A549 (cell line): ENCODE measurements around the gene STAM.

Experiments used
- CEBPB ChIP-seq, 2 experiments: fragments of >200 bp in 1 of 2; sonication (Bioruptor Twin) in 1 of 2; formaldehyde crosslinking in 1 of 2; IDR thresholded peaks; 2 replicates each; pipeline ENCODE4 v1.6.1; 2012 to 2016
- CTCF ChIP-seq: fragments of >200 bp; sonication (Bioruptor Twin); formaldehyde crosslinking; IDR thresholded peaks from 3 replicates; pipeline ENCODE4 v1.5.1; 2016
- ELK1 ChIP-seq: fragments of 150-350 bp; IDR thresholded peaks from 2 replicates; pipeline ENCODE4 v1.6.1; 2014; ENCODE audit warnings: low read depth, mild to moderate bottlenecking, low read length
- EP300 ChIP-seq, 2 experiments: fragments of >200 bp; sonication (Bioruptor Twin); formaldehyde crosslinking; IDR thresholded peaks; 2 replicates in 1 of 2; 3 replicates in 1 of 2; pipeline ENCODE4 v1.6.1; 2016 to 2017
- HOXB13 ChIP-seq: fragments of 250-450 bp; sonication (Bioruptor Pico); IDR thresholded peaks from 2 replicates; pipeline ENCODE4 v1.5.0; 2020; ENCODE audit warnings: low read depth, mild to moderate bottlenecking, moderate library complexity
- MAZ ChIP-seq: fragments of 150-350 bp; IDR thresholded peaks from 2 replicates; pipeline ENCODE4 v1.6.1; 2014; ENCODE audit warnings: antibody characterized with exemption, low read depth, low read length, borderline replicate concordance
- POLR2A ChIP-seq: IDR thresholded peaks from 2 replicates; pipeline ENCODE4 v1.6.1; 2012; ENCODE audit warnings: mild to moderate bottlenecking, low read length
- TP53 ChIP-seq: fragments of 250-450 bp; sonication (Bioruptor Pico); IDR thresholded peaks from 2 replicates; pipeline ENCODE4 v1.5.0; 2021; ENCODE audit warnings: mild to moderate bottlenecking, moderate library complexity
- ZFP36 ChIP-seq: fragments of 450-650 bp; IDR thresholded peaks from 2 replicates; pipeline ENCODE4 v1.6.1; 2014; ENCODE audit warnings: borderline replicate concordance; ENCODE audit not compliant: partially characterized antibody
- ZSCAN20 ChIP-seq: fragments of 250-450 bp; sonication (Bioruptor Pico); IDR thresholded peaks from 2 replicates; pipeline ENCODE4 v1.8.0; 2022; ENCODE audit warnings: mild to moderate bottlenecking, moderate library complexity

DNA sequence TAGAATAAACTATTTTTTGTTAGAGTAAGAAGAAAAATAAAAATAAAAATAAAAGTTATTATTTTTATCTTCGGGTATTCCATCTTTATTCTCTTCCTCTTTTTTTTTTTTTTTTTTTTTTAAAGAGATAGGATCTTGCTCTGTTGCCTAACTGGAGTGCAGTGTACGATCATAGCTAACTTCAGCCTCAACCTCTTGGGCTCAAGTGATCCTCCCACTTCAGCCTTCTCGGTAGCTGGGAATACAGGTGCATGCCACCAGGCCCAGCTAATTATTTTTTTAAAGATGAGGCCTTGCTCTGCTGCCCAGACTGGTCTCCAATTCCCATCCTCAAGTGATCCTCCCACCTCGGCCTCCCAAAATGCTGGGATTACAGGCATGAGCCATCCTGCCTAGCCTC is 15.4 kb downstream of the STAM start:
- TF ChIP-seq CTCF, result no peak
- no peak for TF ChIP-seq EP300 (IDR thresholded peaks at IDR 0.05)
- no peak for TF ChIP-seq HOXB13
- TF ChIP-seq ZSCAN20 (CRISPR knock-in tag), result no peak
- no peak for TF ChIP-seq MAZ
- TF ChIP-seq POLR2A, result no peak
- TF ChIP-seq TP53, result no peak
- TF ChIP-seq CEBPB (IDR thresholded peaks at IDR 0.05), result no peak
- TF ChIP-seq ZFP36, result no peak
- TF ChIP-seq ELK1, result no peak
